Measurements from ENCODE around the gene NFKBIZ. TPM values are rescaled to one million over a fixed set of nuclear protein-coding genes. Genes with fewer than 3 reads are reported as not detected.

The NFKBIZ gene
- total and polyA plus RNA-seq, 9 of the 15 experiments (the other 6 are each of a cell fraction or from before 2014, with no cell fraction given) = 1.2 to 13.7 (median 5.7) TPM

GRCh38 chr3:101827211-101828174, 21.8 kb upstream of the NFKBIZ start (continued):
- TF ChIP-seq, protein P1, sequence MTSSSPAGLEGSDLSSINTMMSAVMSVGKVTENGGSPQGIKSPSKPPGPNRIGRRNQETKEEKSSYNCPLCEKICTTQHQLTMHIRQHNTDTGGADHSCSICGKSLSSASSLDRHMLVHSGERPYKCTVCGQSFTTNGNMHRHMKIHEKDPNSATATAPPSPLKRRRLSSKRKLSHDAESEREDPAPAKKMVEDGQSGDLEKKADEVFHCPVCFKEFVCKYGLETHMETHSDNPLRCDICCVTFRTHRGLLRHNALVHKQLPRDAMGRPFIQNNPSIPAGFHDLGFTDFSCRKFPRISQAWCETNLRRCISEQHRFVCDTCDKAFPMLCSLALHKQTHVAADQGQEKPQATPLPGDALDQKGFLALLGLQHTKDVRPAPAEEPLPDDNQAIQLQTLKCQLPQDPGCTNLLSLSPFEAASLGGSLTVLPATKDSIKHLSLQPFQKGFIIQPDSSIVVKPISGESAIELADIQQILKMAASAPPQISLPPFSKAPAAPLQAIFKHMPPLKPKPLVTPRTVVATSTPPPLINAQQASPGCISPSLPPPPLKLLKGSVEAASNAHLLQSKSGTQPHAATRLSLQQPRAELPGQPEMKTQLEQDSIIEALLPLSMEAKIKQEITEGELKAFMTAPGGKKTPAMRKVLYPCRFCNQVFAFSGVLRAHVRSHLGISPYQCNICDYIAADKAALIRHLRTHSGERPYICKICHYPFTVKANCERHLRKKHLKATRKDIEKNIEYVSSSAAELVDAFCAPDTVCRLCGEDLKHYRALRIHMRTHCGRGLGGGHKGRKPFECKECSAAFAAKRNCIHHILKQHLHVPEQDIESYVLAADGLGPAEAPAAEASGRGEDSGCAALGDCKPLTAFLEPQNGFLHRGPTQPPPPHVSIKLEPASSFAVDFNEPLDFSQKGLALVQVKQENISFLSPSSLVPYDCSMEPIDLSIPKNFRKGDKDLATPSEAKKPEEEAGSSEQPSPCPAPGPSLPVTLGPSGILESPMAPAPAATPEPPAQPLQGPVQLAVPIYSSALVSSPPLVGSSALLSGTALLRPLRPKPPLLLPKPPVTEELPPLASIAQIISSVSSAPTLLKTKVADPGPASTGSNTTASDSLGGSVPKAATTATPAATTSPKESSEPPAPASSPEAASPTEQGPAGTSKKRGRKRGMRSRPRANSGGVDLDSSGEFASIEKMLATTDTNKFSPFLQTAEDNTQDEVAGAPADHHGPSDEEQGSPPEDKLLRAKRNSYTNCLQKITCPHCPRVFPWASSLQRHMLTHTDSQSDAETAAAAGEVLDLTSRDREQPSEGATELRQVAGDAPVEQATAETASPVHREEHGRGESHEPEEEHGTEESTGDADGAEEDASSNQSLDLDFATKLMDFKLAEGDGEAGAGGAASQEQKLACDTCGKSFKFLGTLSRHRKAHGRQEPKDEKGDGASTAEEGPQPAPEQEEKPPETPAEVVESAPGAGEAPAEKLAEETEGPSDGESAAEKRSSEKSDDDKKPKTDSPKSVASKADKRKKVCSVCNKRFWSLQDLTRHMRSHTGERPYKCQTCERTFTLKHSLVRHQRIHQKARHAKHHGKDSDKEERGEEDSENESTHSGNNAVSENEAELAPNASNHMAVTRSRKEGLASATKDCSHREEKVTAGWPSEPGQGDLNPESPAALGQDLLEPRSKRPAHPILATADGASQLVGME (CRISPR knock-in tag; IDR thresholded peaks at IDR 0.05) = no peak
- no peak for TF ChIP-seq SIN3A (IDR thresholded peaks at IDR 0.05; ENCODE audit: borderline replicate concordance in 2 of 2, control insufficient read depth in 1 of 2, low read depth in 2 of 2, low read length in 2 of 2)
- TF ChIP-seq IRF2 (CRISPR knock-in tag; IDR thresholded peaks at IDR 0.05) = no peak
- peak in 1 of 2 experiments; percentile 12; a peak in 1 of 4 replicates for TF ChIP-seq KDM1A (IDR thresholded peaks at IDR 0.05)
- 0 out of 2 replicates have a peak, but pooled peaks have one; percentile 48 for TF ChIP-seq SMARCA4 (IDR thresholded peaks at IDR 0.05)
- TF ChIP-seq MECOM (CRISPR knock-in tag; IDR thresholded peaks at IDR 0.05) = no peak
- no peak for TF ChIP-seq SMAD1 (IDR thresholded peaks at IDR 0.05; ENCODE audit: low read depth, low read length, partially characterized antibody)
- TF ChIP-seq, protein P2, sequence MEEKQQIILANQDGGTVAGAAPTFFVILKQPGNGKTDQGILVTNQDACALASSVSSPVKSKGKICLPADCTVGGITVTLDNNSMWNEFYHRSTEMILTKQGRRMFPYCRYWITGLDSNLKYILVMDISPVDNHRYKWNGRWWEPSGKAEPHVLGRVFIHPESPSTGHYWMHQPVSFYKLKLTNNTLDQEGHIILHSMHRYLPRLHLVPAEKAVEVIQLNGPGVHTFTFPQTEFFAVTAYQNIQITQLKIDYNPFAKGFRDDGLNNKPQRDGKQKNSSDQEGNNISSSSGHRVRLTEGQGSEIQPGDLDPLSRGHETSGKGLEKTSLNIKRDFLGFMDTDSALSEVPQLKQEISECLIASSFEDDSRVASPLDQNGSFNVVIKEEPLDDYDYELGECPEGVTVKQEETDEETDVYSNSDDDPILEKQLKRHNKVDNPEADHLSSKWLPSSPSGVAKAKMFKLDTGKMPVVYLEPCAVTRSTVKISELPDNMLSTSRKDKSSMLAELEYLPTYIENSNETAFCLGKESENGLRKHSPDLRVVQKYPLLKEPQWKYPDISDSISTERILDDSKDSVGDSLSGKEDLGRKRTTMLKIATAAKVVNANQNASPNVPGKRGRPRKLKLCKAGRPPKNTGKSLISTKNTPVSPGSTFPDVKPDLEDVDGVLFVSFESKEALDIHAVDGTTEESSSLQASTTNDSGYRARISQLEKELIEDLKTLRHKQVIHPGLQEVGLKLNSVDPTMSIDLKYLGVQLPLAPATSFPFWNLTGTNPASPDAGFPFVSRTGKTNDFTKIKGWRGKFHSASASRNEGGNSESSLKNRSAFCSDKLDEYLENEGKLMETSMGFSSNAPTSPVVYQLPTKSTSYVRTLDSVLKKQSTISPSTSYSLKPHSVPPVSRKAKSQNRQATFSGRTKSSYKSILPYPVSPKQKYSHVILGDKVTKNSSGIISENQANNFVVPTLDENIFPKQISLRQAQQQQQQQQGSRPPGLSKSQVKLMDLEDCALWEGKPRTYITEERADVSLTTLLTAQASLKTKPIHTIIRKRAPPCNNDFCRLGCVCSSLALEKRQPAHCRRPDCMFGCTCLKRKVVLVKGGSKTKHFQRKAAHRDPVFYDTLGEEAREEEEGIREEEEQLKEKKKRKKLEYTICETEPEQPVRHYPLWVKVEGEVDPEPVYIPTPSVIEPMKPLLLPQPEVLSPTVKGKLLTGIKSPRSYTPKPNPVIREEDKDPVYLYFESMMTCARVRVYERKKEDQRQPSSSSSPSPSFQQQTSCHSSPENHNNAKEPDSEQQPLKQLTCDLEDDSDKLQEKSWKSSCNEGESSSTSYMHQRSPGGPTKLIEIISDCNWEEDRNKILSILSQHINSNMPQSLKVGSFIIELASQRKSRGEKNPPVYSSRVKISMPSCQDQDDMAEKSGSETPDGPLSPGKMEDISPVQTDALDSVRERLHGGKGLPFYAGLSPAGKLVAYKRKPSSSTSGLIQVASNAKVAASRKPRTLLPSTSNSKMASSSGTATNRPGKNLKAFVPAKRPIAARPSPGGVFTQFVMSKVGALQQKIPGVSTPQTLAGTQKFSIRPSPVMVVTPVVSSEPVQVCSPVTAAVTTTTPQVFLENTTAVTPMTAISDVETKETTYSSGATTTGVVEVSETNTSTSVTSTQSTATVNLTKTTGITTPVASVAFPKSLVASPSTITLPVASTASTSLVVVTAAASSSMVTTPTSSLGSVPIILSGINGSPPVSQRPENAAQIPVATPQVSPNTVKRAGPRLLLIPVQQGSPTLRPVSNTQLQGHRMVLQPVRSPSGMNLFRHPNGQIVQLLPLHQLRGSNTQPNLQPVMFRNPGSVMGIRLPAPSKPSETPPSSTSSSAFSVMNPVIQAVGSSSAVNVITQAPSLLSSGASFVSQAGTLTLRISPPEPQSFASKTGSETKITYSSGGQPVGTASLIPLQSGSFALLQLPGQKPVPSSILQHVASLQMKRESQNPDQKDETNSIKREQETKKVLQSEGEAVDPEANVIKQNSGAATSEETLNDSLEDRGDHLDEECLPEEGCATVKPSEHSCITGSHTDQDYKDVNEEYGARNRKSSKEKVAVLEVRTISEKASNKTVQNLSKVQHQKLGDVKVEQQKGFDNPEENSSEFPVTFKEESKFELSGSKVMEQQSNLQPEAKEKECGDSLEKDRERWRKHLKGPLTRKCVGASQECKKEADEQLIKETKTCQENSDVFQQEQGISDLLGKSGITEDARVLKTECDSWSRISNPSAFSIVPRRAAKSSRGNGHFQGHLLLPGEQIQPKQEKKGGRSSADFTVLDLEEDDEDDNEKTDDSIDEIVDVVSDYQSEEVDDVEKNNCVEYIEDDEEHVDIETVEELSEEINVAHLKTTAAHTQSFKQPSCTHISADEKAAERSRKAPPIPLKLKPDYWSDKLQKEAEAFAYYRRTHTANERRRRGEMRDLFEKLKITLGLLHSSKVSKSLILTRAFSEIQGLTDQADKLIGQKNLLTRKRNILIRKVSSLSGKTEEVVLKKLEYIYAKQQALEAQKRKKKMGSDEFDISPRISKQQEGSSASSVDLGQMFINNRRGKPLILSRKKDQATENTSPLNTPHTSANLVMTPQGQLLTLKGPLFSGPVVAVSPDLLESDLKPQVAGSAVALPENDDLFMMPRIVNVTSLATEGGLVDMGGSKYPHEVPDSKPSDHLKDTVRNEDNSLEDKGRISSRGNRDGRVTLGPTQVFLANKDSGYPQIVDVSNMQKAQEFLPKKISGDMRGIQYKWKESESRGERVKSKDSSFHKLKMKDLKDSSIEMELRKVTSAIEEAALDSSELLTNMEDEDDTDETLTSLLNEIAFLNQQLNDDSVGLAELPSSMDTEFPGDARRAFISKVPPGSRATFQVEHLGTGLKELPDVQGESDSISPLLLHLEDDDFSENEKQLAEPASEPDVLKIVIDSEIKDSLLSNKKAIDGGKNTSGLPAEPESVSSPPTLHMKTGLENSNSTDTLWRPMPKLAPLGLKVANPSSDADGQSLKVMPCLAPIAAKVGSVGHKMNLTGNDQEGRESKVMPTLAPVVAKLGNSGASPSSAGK (IDR thresholded peaks at IDR 0.05) = peak; percentile 86
- peak; percentile 53 for TF ChIP-seq TBP (optimal IDR thresholded peaks at IDR 0.05; ENCODE audit: low read depth, low read length)
